ENCODE data around the gene SLC22A16. TPM values are rescaled to one million over a fixed set of nuclear protein-coding genes. Genes with fewer than 3 reads are reported as not detected.
A peak's percentile ranks its signal among the peaks of the same experiment; 100 is the strongest.
"Not testable (repeated sequence)": the region's sequence is repeated elsewhere in the genome, so short reads cannot be mapped to it uniquely, and the experiment has no call there.

Gene SLC22A16
- total RNA-seq, 1 experiment from 2014 or later: not detected

- Mint-ChIP-seq H3K36me3 (peaks cover 13% of the 10 kb centered on the region), H3K9me3 (peaks cover 41% of the 10 kb centered on the region)
- peak; percentile 37; the same call in 1 of the 2 replicates for TF ChIP-seq CTCF (IDR thresholded peaks at IDR 0.05)
- ATAC-seq: peak; percentile 57; the same call in 1 of the 2 replicates
- H3K27me3 Mint-ChIP-seq (ENCODE audit: low read depth); H3K27ac Mint-ChIP-seq; H3K4me1 Mint-ChIP-seq; POLR2A ChIA-PET; H3K4me3 Mint-ChIP-seq: not testable (repeated sequence)
- DNase-seq (ENCODE audit: low spot score): peak; percentile 50
- CTCF ChIA-PET: interaction anchor here (0.6 to 1.7 kb wide), 8 partner anchors 17 to 773 kb away, joined by 3 to 5 read pairs (median 4); no protein-coding TSS in a partner anchor
Measured at GRCh38 chr6:110457567-110458175, 18.7 kb downstream of the SLC22A16 start.

GRCh38 chr6:110456694-110457093, 19.7 kb downstream of the SLC22A16 start:
- no peak overlapping the region for H3K4me3 Mint-ChIP-seq
- ChIA-PET POLR2A (no interaction called here), CTCF (interaction anchor here (0.6 to 1.2 kb wide), 5 partner anchors 26 to 1419 kb away, joined by 3 to 4 read pairs (median 4); no protein-coding TSS in a partner anchor)
- no peak for TF ChIP-seq KAT7 (CRISPR knock-in tag; IDR thresholded peaks at IDR 0.05; ENCODE audit: borderline replicate concordance)
- no peak for TF ChIP-seq ZNF281 (CRISPR knock-in tag; IDR thresholded peaks at IDR 0.05)
- TF ChIP-seq USF2 (CRISPR knock-in tag; IDR thresholded peaks at IDR 0.05): no peak
- no peak for TF ChIP-seq MAX (CRISPR knock-in tag; IDR thresholded peaks at IDR 0.05)
- no peak for TF ChIP-seq NR2C2 (CRISPR knock-in tag; IDR thresholded peaks at IDR 0.05)
- no peak for TF ChIP-seq EMX1 (CRISPR knock-in tag; IDR thresholded peaks at IDR 0.05)
- no peak for TF ChIP-seq ATF3 (CRISPR knock-in tag; conservative IDR thresholded peaks at IDR 0.05)
- DNase-seq (ENCODE audit: low spot score) (no peak), ATAC-seq (no peak)
- H3K4me1 Mint-ChIP-seq: 0 out of 2 replicates have a peak, but pooled peaks cover 4% of the 10 kb centered on the region
- no peaks in the 10 kb centered on the region for H3K27me3 Mint-ChIP-seq (ENCODE audit: low read depth)
- H3K27ac Mint-ChIP-seq: no peak overlapping the region
- H3K9me3 Mint-ChIP-seq: peaks cover 33% of the 10 kb centered on the region
- H3K36me3 Mint-ChIP-seq: peaks cover 5% of the 10 kb centered on the region

GRCh38 chr6:110449541-110449895, 26.9 kb downstream of the SLC22A16 start:
- Mint-ChIP-seq H3K27me3 (ENCODE audit: low read depth) (no peaks in the 10 kb centered on the region), H3K27ac (no peak overlapping the region), H3K9me3 (peaks cover 4% of the 10 kb centered on the region), H3K36me3 (no peaks in the 10 kb centered on the region), H3K4me3 (no peak overlapping the region), H3K4me1 (no peaks in the 10 kb centered on the region)
- ATAC-seq (no peak), DNase-seq (ENCODE audit: low spot score) (no peak)
- ChIA-PET CTCF (no interaction called here), POLR2A (interaction anchor here (0.6 kb wide), 1 partner anchor 183 kb away, joined by 3 read pairs; no protein-coding TSS in a partner anchor)
- TF ChIP-seq CBFB (CRISPR knock-in tag; IDR thresholded peaks at IDR 0.05; ENCODE audit: low read depth): no peak
- no peak for TF ChIP-seq MLX (CRISPR knock-in tag; IDR thresholded peaks at IDR 0.05)
- no peak for TF ChIP-seq TP53 (CRISPR knock-in tag; IDR thresholded peaks at IDR 0.05)
- no peak for TF ChIP-seq FOXP4 (CRISPR knock-in tag; IDR thresholded peaks at IDR 0.05)
- TF ChIP-seq ATF3 (CRISPR knock-in tag; conservative IDR thresholded peaks at IDR 0.05): no peak
- TF ChIP-seq JAZF1 (CRISPR knock-in tag; IDR thresholded peaks at IDR 0.05): no peak
- TF ChIP-seq RELA (CRISPR knock-in tag; IDR thresholded peaks at IDR 0.05; ENCODE audit: borderline replicate concordance): no peak
- TF ChIP-seq SMAD4 (CRISPR knock-in tag; IDR thresholded peaks at IDR 0.05): no peak
- no peak for TF ChIP-seq CREM (CRISPR knock-in tag; IDR thresholded peaks at IDR 0.05)
- TF ChIP-seq E2F4 (CRISPR knock-in tag; IDR thresholded peaks at IDR 0.05; ENCODE audit: borderline replicate concordance, low read depth): no peak
- TF ChIP-seq ZNF425 (CRISPR knock-in tag; conservative IDR thresholded peaks at IDR 0.05): no peak
